HG03066 (cell line): ENCODE data around the gene CALD1.

ENCODE experiments used
- ATAC-seq: cut with Tn5 transposase; IDR thresholded peaks from one replicate; pipeline ENCODE4 v1.9.1; 2021; ENCODE audit warnings: low read depth; ENCODE audit not compliant: unreplicated experiment

CALD1 gene

DNA sequence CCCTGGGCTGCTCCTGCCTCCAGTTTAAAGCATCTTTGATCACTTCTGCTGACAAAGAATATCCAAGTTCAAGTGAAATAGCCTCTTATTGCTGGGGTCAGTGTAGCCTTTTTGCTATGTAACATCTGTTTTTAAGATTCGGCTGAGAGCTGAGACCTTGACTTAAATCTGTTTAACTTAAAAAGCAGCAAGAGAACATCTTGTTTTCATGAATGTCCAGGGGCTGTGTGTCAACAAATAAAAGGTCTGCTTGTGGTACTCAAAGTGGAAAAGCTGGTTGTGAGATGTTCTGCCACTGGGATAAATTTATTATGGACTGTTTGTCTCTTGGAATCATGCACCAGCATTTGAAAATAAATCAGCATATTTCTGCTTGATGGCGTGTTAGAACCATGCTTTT is 73.2 kb downstream of the CALD1 start:
- no peak for ATAC-seq

DNA sequence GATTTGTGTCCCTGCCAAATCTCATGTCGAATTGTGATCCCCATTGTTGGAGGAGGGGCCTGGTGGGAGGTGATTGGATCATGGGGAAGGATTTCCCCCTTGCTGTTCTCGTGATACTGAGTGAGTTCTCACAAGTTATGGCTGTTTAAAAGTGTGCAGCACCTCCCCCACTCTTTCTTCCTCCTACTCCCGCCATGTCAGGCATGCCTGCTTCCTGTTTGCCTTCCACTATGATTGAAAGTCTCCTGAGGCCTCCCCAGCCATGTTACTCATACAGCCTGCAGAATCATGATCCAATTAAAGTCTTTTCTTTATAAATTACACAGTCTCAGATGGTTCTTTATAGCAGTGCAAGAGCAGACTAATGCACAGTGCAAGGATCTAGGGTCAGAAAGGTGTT is 75.4 kb downstream of the CALD1 start:
- ATAC-seq, result no peak

DNA sequence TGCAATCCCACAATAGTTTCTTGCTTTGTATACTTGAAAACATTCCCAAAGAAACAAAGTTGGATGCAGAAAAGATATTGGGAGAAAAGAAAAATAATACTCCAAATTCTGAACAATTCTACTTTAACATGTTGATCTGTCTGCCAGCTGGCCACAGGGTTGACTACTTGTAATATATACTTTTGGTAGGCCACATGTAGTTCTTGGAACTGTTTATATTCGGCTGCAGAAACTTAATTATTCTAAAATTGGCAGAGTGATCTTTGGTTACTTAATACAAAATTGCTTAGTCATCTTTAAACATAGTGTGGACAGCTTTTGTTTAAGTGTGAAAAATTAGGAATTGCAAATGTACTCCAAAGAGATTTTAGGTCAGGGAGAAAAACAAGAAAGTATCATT is 76.0 kb downstream of the CALD1 start:
- ATAC-seq, result no peak

DNA sequence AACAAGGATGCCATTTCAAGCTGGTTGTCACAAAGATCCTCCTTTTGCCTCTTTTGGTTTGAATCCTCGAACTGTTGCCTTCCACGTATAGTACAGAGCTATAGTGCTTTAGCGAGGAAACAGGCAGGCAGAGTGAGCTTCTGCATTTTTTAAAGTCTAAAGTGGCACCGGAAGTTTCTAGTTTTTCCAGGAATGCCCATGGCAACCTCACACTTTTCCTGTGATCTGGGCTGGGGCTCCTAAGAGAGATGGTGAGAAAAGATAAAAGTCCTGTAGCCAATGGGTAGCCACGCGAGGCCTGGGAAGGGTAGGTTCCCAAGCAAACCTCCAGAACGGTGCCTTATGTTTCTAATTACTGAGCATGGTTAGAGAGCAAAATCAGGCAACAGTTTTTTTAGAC is 76.7 kb downstream of the CALD1 start:
- no peak for ATAC-seq

DNA sequence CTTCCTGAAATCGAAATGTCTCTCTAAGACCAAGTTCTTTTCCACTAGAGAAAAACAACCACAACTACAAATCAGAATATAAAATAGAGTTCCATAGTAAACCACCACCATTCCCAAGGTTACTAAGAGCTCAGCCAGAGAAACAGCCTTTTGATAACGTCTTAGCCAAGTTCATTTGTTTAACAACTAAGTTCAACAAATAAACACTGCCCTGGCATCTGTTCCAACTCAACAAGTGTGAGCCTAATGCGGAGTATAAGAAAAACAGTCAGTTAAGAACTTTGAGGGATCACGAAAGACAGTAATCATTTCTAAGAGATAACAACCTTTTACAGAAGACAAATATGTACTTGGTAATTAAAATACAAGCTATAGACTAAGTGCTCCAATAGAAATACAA is 77.3 kb downstream of the CALD1 start:
- no peak for ATAC-seq

DNA sequence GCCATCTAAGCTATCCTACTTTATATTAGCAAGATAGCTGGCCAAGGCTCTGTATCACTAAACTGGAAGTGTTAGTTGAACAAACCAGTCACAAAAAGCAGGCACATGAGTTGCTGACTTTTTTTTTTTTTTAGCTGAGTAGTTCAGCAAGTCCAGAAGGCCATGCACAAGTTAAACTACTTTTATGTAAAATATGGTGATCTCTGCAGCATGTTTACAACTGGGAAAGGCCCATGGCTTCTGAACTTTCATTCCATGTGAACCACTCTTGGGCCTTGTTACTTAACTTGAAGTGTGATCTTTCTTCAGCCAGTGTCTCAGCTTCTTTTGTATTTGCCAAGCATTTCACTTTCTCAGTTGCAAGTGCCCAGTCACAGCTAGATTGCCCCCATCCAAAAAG is 78.5 kb downstream of the CALD1 start:
- ATAC-seq, result no peak

DNA sequence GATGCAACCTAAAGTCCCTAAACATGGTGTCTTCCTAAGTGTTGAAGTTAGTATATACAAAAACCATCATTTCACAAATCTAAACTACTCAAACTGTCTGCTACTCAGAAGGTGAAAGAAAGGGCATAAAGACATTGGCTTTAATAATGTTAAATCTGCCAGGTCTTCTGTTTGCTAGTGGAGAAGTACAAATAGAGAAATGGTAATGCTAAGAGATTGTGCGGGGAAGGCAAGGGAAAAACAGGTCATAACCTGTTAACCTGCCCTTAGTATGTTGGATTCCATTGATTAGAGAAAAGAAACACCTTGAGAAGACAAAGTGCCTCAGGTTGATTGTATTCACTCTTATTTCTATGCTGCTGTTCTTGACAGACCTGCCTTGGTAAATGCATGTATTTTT is 80.3 kb downstream of the CALD1 start:
- ATAC-seq, result no peak

DNA sequence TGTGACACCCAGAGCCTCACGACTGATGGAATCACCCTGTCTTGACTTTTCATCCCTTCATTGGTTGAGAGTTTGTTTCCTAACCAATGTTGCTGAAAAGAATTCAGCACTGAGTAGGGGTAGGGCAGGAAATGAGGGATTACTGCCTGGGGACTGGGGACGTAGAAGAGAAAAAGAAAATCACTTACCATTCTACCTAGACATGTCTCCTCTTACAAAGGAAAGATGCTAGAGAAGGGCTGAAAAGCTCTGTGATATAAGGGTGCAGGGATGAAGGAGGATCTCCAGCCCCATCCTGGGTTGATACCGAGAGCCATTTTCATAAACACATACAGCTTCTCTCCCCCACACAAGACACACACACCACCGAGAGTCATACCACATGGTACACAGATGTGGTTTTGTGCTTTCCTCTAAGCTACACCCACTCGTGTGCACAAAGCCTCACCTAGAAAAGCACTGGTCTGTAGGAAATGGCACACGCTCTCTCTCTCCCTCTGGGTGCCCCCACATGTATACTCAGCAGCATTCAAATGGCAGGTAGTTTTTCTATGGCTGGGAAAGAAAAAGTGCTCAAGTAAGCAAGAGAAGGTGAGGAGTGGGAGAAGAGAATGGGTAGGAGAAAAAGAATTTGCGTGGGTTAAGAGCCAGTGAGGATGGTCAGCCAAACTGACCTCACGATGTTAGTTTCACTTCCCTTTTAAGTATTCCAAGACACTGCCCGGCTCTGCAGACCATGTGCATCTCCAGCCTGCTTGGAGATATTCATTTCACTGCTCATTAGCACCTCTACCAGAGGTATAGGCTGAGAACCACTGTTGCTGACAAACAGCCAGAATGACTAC is 85.8 kb downstream of the CALD1 start:
- ATAC-seq, result peak; percentile 69

DNA sequence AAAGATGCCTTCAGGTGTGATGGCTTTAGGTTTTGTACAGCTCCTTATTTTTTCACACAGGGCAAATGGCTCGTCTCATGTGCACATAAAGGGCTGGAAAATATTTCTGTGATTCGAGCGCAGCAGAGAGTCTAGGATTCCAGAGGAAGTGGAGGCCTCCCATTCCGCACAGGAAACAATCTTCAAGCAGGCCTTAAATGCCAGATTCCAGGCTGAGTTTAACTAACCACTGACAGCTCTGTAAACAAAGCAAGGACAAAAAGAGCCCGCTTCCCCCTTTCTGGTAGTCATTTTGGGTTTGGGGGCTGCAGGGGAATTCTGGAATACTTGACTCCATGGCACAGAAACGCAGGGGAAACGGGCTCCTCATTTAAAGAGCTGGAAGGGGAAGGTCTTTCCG is 87.2 kb downstream of the CALD1 start:
- no peak for ATAC-seq

DNA sequence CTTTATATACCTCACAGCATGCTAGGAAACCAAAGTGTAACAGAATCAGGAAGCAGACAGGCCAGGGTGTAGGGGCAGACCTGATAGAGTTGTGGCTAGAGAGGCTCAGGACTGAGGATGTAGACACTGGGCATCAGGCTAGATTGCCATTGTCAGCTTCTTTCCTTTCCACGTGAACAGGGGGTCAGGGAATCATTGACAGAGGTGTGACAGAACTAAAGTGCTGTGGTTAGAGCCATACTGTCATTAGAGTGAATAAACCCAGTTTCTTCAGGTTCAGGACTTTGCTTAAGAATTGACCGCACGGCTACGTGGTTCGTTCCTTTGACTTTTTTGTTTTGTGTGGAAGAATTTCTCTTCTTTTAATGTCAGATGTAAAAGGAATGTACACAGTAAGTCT is 90.7 kb downstream of the CALD1 start:
- ATAC-seq, result no peak

DNA sequence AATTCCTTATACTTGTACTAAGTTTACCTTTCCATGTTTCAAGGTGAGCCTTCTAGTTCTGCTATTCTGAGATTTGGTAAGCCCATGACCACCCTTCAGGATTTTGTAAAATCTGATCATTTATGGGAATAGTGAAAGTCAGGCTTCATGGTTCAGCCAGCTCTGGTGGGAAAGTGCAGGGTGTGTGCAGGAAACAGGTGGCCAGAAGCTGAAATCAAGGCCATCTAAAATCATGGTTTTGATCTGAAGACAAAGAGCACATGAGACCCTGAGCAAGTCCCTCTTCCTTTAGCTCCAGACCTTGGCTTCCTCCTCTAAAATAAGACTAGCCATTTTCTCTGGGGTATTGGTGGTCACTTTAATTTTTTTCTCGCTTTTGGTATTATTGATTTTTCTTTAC is 91.3 kb downstream of the CALD1 start:
- ATAC-seq, result no peak

DNA sequence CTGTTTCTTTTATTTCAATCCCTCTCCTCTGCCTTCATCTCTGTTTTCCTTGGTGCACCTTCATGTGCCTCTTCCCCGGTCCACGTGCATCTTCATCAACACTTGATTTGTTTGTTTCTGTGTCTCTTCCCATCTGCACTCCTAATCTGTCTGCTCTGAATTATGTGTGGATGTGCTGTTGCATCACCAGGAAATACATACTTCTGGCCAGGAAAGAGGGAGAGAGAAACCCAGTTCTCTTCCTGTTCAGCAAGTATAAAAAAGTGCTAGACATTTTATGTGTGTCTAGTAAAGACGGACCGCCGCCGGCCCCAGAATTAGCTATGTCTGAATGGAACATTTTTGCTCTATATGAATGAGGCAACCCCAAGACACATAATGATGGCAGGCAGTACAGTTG is 93.8 kb downstream of the CALD1 start:
- ATAC-seq, result no peak

DNA sequence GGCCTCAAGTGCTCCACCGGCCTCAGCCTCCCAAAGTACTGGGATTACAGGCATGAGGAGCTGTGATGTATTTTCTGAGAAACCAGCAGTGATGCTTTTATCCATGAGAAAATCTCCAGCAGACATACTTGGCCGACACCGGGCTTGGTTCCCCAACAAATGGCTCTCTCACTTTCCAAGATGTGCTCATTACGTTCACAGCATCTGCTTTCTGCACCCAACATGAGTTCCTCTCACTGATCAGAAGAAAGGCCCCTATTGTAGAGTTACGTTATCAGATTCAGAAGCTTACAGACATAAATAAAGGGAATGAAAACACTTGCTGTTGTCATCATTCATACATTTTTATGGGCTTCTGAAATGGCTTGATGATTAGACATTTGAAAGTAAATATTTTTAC is 95.0 kb downstream of the CALD1 start:
- ATAC-seq, result no peak

DNA sequence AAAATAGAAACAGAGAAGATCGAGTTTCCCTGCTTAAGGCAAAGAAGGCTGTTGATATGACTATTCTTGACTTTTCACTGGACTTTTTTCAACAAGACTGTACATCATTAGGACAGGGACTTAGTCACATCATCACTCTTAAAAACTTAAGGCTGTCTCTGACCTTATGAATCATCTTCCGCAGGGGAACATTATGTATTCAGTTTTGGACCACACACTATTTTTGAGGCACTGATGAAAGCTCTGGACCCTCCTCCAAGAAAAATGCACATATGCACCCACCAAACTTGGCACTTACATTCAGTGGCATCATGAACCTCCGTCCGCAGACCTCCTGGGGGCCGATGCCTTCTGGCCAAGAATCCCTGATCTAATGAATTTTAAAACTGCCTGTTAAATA is 96.4 kb downstream of the CALD1 start:
- no peak for ATAC-seq

DNA sequence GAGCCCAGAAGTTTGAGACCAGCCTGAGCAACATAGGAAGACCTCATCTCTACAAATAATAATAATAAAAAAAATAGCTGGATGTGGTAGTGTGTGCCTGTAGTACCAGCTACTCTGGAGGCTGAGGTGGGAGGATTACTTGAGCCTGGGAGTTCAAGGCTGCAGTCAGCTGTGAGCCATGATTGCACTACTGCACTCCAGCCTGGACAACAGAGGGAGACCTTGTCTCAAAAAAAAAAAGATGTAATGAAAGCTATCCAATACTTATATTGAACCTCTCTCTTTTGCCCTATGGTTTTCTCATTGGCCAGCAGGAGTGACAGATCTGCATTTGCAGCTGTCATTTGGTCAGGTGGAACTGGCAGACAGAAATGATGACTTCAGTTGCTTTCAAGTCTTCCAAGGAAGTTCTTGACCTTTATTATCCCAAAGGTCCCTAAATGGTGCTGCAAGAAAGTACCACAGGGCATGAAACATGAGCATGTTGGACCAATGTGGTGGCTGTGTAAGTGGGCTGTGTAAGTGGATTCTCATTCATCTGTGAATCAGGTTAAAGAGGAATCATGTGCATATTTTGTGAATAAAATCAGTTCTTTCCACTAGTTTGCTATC is 99.4 kb downstream of the CALD1 start:
- ATAC-seq, result no peak

DNA sequence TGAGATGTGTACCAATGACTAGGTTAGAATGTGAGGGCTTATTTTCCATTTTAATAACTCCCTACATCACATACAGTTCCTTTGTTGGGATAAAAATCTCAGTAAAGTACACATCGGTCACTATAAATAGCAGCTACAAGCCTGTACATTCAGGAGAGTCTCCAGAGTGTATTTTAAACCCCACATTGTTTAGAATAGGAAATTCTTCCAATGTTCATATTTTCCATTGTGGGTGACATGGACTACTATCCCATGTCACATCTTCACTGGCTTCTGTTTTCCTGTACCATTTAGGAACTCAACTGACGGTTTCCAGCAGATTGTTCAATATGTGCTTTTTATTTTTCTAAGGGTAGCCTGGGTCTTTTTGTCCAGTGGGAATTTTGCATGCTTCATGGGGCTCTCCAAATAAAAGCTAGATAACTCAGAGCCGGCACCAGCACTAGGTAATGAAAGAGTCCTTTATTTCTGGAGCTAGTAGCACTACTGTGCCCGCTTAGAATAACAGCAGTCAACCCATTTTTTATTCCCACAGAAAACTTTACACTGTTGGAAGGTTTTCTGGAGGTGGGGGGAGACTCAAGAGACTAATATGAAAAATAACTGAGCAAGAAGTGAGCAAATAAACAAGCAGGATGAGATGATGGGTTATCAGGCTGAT is 100.5 kb downstream of the CALD1 start:
- no peak for ATAC-seq

DNA sequence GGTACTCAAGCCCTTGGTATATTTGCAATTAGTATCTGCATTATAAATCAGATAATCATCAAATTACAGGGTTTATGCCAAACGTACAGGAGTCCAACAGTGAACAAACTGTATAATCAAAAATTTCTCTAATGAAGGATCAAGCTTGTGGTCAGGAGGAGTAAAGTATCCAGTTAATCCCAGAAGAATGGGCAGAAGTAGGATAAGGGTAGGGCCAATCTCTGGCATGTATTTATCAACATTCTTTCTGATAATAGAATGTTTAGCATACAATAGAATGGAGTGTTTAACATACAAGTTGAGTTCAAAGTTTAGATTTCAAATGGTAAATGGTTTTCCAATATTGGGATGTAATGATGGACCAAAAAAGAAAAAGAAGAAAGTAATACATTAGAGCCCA is 103.0 kb downstream of the CALD1 start:
- ATAC-seq, result no peak

DNA sequence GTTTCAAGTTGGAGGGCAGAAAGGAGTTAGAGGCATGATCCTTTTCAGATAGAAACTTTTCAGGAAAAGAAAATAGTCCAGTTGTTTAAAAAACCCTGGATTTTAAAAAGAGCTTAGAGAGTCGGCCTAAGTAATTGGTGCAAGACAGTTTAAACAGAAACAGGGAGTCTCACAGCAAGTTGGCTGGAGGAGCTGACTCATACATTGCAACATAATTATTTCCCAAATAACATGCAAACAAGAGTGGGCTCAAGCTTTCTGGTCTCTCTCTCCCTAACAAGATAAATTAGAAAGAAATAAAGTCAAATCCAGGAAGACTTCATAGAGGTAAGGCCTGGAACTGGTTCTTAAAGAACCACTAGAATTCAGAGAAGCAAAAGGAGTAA is 106.5 kb downstream of the CALD1 start:
- no peak for ATAC-seq

DNA sequence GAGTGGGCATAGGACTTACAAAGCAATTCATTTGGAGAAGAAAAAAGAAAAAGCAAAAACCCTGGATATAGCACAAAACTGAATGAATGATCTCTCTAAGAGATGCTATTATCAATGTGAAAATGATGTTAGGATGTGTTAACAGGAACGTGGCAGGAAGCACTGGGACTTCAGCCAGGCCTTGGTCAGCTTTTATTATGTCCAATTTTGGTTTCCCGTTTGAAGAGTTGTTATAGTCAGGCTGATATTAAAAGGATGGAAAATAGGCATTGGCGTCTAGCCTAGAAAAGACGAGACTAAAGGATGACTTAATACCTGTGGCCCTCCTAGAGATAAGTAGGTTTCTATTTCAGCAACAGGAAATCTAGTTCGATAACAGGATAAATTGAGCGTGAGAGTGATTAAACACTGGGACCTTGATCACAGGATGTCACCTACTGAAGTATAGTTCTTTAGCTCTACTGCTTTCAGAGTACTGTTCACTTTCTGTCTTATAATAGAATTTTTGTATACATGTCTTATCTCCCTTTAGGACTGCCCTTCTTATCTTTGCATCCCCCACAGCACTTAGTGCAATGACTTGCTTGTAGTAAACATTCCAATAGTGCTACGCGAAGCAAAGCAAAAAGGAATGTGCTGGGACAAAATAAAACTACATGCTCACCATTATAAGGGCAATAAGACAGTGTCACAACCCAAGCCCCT is 107.1 kb downstream of the CALD1 start:
- no peak for ATAC-seq

DNA sequence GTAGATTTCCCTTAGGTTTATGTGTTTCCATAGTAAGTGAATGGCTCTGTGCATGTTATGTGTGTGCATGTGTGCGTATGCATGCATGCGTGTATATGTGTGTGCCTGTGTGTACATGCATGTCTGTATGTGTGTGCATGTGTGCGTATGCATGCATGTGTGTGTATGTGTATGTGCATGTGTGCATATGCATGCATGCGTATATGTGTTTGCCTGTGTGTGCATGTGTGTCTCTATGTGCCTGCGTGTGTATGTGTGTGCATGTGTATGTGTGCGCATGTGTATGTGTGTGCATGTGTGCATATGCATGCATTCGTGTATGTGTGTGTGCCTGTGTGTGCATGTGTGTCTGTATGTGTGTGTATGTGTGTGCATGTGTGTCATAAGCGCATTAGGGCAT is 108.1 kb downstream of the CALD1 start:
- no peak for ATAC-seq

DNA sequence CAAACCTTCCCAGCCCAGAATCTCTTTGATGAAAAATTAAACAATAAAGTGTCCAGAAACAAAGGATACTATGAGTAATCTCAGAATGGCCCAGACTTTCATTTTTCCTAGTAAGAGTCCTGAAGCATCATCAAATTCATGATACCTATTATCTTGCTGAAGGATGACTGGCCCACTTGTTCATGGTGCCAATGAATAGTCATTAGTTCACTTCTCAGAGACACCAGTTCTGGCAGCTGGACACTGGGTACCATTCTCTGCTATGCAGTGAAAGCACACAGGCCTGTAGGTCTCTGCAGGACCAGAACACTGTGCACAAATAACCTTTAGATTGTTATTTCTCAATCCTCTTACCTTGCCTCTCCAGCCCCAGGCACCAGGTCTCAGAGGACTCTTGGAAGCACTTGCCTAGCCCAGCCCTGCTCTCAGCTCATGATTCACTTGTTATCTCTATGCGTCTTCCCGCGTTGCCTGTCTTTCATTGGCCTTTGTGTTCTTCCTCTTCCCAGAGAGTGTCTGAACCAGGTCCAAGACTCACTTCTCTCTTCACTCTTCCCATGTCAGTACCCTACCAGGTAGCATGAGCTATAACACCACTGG is 108.8 kb downstream of the CALD1 start:
- no peak for ATAC-seq
